Measurements from ENCODE around the gene ASCC1.

DNA sequence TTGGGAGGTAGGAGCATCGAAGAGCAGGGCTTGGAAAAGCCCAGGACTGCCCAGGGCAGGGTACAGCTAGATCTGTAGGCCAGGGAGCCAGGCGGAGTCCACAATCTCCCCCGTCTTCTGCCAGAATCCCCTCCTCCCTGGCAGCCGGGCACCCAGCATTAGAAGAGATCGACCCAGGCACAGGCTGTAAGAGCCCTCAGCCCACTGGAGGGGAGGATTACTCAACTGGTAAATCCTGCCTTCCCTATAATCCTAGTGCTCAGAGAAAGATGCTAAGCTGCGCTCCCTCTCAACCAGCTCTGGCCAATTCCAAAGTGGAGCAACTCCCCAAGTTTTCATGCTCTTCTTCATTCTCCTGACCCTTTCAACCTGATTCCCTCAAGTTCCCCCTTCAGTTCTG is 130.9 kb downstream of the ASCC1 start:
- TF ChIP-seq EZH2phosphoT487 (IDR thresholded peaks at IDR 0.05; ENCODE audit: low read length) (no peak), EZH2 (optimal IDR thresholded peaks at IDR 0.05; ENCODE audit: low read depth, low read length) (no peak)
- TF ChIP-seq, protein P1, sequence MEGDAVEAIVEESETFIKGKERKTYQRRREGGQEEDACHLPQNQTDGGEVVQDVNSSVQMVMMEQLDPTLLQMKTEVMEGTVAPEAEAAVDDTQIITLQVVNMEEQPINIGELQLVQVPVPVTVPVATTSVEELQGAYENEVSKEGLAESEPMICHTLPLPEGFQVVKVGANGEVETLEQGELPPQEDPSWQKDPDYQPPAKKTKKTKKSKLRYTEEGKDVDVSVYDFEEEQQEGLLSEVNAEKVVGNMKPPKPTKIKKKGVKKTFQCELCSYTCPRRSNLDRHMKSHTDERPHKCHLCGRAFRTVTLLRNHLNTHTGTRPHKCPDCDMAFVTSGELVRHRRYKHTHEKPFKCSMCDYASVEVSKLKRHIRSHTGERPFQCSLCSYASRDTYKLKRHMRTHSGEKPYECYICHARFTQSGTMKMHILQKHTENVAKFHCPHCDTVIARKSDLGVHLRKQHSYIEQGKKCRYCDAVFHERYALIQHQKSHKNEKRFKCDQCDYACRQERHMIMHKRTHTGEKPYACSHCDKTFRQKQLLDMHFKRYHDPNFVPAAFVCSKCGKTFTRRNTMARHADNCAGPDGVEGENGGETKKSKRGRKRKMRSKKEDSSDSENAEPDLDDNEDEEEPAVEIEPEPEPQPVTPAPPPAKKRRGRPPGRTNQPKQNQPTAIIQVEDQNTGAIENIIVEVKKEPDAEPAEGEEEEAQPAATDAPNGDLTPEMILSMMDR (IDR thresholded peaks at IDR 0.05; ENCODE audit: low read length), result no peak
